CD4-positive, alpha-beta T cell treated with Interleukin-17A for 4 hours (primary cell): ENCODE measurements around the gene ACADS.
"Not testable (repeated sequence)": the region's sequence is repeated elsewhere in the genome, so short reads cannot be mapped to it uniquely, and the experiment has no call there.

Experiments used
- DNase-seq: peaks from one replicate; pipeline ENCODE4 v3.0.0-alpha.2; 2020; ENCODE audit warnings: mixed read lengths

The ACADS gene

GRCh38 chr12:120702637-120703036, 23.0 kb upstream of the ACADS start:
- DNase-seq, result no peak

- DNase-seq, result no peak
Measured at GRCh38 chr12:120703311-120703942, 22.2 kb upstream of the ACADS start.

DNA sequence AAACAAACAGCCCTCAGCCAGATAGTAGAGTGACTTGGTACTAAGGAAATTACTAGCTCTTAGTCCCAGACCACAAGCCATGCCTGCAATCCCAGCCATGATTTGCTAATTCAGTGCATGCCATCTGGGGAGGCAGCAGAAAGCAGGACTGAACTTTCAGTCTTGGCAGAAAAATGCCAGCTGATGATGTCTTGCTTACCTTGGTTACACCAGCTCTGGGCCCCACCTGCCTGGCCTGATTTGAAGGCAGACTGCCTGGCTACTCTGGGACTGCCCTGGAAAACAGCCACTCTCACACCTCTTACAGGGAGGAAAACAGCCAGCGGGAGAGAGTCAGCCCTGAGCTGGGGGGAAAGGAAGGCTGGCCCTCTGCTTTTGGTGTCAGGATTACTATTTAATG, 20.0 kb upstream of the ACADS start:
- DNase-seq, result no peak

DNA sequence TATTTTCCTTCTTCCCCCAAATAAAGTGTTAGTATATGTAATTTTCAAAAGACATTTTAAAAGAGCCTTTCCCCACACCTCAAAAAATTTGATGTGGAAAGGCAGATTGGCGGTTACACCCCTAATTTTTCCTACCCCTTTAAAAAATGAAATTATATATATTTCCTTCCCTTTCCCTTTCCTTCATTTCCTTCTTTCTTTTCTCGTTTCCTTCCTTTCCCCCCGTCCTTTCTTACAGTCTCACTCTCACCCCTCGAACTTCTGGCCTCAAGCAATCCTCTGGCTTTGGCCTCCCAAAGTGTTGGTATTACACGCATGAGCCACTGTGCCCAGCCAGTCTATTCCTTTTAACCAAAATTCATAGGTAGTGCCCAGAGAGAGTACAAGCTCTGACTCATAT, 19.6 kb upstream of the ACADS start:
- no peak for DNase-seq

- no peak for DNase-seq
Measured at GRCh38 chr12:120708651-120709050, 17.0 kb upstream of the ACADS start.

DNA sequence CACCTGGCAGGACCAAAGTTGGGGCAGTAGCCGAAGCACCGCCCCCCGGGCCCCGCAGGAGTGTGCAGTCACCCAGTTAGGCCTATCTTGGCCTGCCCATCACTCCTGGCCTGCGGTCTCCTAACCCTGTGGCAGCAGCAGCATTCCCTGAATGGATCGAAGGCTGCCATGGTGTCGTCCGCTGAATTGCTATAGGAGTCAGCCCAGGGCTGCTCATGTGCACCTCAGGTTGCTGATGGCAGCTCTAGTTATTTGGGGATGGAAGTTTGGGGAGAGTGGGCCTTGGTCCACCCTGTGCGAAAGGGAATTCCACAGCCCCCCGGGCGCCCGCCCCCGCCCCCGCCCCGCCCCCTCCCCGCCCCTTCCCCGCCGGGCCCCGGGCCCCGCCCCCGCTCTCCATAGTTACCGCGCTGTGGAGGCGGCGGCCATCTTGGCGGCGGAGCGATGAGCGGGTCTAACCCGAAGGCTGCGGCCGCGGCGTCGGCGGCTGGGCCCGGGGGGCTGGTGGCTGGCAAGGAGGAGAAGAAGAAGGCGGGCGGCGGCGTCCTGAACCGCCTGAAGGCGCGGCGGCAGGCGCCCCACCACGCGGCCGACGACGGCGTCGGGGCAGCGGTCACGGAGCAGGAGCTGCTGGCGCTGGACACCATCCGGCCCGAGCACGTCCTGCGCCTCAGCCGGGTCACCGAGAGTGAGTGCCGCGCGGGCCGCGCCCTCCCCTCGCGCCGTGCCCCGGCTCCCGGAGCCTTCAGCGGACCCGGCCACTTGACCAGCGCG, 15.4 kb upstream of the ACADS start, which contains the start of gene UNC119B:
Gene UNC119B (plus strand): TSS at position 428 of the 774 bp plus-strand sequence. CDS start 17 bp downstream, at position 445.
- peak; percentile 84 for DNase-seq

DNA sequence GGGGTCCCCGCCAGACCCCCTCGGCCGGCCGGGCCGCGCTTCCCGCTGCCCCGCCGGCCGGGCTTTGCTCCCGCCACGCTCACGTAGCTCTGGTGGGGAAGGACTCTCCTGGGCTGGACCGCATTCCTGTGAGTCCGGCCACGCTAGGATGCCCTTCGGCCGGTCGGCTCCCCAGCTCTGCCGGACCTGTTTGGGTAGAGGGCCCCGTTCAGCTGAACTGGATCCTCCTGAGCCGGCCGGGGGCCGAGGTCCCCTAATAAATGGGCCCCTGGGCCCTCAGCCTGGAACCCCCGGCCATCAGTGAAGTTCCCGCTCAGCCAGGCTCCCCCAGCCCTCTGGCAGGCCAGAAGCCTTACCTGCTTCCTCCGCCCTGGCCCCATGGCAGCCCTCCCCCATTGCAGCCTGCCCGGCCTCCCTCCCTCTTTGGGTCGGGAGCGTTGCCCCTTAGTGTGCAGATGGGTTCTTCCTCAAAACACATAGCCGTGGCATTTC, 14.8 kb upstream of the ACADS start:
- peak; percentile 42 for DNase-seq

DNA sequence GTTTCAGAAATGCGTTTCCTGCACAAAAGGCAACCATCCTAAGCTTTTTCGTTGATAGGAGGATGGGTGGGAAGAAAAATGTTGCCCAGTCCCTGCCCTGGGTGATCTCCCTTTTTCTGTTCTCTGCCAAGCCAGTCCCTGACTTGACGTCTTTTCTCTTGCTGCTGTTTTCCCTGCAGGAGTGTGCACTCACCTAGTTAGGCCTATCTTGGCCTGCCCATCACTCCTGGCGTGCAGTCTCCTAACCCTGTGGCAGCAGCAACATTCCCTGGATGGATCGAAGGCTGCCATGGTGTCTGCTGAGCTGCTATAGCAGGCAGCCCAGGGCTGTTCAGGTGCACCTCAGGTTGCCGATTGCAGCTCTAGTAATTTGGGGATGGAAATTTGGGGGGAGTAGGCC, 14.2 kb upstream of the ACADS start:
- no peak for DNase-seq

DNA sequence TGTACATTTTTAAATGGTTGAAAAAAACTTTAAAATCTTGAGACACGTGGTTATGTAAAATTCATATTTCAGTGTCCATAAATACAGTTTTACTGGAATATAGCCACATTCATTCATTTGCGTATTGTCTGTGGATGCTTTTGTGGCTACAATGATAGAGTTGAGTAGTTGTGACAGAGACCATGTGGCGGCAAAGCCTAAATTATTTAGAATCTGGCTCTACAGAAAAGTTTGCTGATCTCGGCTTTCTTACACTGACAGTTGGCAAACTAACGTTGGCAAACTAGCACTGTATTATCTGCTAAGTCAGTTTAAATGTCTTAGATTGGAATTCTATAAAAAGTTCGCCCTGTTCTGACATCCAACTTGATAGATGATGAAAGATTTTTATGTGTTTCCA, 13.0 kb upstream of the ACADS start:
- no peak for DNase-seq

- DNase-seq, result peak; percentile 86
Measured at GRCh38 chr12:120713861-120714482, 11.7 kb upstream of the ACADS start.

GRCh38 chr12:120718055-120718454, 7.6 kb upstream of the ACADS start:
- no peak for DNase-seq

DNA sequence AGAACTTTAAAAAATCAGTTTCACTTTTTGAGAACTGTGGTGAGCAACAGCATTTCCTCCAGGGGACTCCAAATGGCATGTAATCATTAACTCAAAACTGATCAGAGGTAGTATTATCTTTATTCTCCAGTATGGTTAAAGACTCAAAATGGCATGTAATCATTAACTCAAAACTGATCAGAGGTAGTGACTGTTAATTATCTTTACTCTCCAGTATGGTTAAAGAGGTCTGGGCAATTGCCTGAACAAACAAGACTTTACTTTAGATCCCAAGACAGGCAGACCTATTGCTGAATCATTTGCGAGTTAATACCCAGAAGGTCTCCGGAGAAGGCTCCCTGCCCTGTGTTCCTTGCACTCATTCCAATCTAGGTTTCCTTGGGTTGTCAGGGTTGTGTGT, 6.6 kb upstream of the ACADS start:
- DNase-seq, result no peak

DNA sequence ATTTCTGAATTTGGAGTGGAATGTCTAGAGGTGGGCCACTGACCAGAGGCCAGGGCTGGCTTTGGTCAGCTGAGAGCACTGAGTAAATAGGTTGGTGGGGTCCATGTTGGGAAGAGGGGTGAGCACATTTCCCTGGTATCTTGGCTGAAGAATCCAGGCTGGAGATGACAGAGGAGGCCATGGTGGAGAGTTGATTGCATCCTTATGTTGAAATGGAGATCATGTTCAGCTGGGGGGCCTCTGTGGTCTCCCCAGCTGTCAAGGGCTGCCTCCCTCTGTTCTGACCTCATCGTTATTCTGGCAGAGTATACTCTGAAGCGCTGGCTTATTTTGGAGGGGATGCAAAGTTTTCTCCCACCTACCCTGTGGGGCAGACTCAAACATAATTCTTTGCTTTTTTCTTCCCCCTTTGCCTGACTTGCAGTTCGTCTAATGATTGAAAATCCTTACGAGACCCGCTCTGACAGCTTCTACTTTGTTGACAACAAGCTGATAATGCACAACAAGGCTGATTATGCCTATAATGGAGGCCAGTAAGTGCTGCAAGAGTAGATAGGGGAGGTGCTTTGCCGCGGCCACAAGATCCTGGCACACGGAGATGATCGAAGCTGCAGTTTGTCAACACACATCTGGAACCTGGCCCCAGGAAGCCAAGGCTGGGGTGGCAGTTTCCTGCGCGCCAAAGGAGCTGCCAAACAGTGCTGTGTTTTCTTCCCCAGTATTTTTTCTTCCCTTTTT, 6.0 kb upstream of the ACADS start:
- DNase-seq, result no peak

DNA sequence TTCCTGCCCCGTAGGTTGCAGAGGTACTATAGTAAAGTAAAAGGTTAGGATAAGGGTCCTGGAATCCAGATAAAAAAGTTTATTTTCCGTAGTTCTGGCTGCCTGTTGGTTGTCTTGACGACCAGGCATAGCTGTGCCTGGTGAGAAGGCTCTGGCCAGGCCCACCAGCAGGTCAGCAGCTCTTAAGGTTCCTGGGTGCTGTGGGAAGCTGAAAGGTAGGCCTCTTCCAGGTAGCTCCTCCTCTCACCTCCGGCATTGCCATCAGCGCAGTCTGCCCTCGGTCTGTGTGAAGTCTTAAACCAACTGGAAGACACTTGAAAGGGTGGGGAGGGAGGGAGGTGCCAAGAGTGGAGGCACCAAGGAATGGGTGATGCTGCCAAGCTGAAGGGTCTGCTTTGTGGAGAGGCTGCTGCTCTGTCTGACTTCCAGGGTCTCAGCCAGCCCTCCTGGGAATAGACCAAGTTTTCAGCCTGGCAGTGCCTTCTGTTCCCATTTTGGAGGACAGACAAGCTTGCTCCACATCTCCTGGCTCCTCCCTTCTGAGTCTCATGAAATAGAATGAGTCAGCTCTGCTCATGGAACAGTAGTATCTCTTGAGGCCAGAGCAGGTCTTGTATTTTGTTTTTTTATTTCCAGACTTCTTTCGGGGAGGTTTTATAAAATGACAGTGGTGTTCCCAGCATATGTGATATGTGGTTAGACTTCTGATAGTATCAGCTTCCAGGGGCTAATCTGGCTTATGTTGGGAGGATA, 5.2 kb upstream of the ACADS start:
- no peak for DNase-seq

DNA sequence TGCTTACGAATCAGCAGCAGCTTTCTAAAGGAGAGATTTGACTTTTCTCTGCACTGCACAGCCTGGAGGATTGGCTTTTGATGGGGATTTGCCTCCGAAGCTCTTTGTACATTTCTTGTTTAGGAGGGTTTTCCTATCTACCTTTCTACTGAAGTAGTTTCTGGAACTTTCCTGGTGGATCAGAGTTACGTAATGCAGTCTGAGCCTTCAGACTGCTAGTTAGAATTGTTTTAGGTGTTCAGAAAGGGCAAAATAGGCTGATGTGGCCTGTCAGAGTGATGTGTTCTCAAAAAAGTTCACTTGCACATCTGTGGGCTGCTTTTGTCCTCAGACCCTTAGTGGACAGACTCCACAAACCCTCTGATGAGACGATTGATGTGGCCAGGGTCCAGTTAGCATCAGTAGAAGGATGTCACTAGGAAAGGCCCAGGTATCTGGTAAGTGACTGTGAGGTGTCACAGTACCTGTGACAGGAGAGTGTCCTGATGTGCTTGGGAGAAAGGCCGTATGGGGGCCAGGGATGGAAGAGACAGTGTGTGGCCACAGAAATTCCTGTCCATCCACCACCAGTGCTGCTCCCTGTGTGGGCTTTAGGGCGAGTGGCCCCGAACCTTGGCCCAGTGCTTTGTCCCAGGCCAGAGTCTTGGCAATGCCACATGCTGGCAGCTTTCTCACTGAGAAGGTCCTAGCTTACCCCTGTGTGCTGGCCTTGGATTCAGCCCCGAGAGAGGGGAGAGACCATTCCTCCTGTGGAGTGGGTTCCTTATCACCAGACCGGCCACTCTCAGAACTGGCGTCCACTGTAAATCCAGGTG, 4.4 kb upstream of the ACADS start:
- DNase-seq, result no peak

DNA sequence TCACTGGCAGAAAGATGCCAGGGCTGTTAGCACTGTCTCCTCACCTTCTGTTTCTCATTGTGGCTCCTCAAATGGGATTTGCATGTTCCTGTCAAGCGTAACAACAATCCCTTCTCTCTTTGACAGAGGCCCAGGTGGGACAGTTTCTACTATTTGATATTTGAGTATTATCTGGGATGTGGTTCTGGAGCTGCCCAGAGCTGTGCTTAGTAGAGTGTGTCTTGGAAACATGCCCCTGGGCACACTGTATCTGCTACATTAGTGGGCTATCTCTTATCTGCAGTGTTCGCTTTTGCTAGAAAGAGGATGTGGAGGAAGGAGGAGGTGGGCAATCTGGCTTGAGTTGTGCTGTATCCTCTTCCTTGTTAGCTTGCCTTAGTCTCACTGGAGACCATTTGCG, 3.8 kb upstream of the ACADS start:
- DNase-seq, result no peak

DNA sequence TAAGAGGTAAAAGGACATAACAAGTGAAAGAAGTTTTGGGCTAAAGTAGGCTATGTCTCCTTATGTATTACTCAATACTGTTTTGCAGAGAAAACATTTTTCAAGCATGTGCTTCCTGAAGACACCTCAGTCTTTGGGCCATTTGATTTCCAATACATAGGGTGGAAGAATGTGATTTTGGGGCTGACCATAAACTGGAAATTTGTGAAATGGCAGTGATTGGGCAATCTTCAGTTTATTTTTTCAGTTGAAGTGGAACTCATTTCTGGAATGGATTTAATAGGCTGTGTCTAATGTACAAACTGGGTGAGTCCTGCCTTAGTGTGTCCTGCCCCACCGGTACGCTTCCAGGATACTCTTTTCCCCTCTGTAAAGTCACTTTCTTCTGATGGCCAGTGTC, 2.8 kb upstream of the ACADS start:
- DNase-seq, result no peak

DNA sequence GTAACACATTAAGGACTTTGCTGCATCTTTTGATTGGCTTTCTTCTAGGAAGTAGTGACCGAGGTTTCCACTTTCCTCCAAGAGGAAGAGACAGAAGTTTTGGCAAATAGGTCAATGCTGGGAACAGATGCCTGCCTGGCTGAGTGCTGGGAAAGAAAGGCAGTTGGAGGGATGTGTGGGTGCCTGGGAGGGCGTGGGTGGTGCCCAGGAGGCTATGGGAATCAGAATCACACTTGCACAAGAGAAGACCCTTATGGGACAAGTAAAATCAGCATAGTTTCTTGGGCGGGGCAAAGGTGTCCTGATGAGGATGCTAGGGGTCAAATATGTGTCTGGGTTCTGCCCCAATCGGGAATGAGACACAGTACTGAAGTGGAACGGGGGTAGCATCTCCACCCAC, 906 bp upstream of the ACADS start:
- DNase-seq, result no peak

DNA sequence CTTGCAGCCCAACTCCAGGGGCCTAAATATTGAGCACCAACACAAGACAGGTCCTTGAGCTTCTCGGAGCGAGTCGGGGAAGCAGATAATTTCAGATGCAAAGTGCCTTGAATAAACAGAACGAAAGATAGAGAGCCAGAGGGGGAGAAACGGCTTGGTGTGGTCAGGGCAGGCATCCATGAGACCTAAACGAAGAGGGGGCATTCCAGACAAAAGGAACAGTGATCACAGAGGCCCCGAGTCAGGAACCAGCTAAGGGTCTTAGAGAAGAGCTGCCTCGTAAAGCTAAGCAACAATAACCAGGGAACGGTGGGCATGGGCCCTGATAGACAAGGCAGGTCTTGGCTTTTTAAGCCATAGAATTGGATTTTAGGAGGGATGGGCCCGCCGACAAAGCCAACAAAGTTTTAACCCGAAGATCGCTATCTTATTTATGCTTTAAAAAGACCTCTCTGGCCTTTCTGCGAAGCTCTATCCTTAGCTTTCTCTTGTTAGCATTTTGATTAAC, 421 bp upstream of the ACADS start:
- DNase-seq, result no peak

DNA sequence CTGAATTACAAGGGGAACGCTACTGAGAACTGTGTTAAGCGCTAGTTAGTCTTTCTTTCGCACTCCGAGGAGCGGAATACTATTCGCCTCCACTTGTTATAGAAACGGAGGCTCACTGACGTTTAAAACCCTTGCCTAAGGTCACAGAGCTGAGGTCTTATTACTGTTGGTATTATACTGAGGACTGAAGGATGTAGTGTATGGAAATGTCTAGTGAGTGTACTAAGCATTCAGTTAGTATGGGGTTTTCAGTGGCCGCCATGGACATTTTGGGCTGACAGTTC, 826 bp downstream of the ACADS start:
- DNase-seq, result no peak

GRCh38 chr12:120726961-120727360, 1.3 kb downstream of the ACADS start:
- DNase-seq, result no peak

- not testable (repeated sequence) for DNase-seq
Measured at GRCh38 chr12:120732198-120732597, 6.6 kb downstream of the ACADS start.
